ENCODE data around the gene IRF2.

Gene IRF2

GRCh38 chr4:184428787-184429186 lies 45.6 kb downstream of the IRF2 start:
- DNase-seq, result no peak

DNA sequence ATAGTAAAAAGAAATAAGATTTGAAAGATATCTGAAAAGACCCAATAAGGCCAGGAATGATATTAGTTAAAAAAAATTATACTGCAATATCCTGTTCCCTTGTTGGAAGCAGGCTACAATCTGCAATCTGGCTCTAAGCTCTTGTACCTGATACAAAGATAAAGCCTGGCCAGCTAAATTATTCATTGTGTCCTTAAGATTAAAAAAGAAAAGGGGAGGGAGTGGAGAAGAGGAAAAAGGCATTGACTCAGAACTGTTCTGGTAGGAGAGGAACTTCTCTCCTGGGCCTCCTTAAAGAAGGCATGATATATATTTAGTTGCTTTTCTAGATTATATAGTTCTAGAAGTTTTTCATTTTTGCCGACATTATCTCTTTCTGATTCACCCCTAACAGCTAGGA lies 46.7 kb downstream of the IRF2 start:
- DNase-seq, result no peak

- DNase-seq, result no peak
Measured at GRCh38 chr4:184427093-184427492, 47.3 kb downstream of the IRF2 start.

- DNase-seq, result no peak
Measured at GRCh38 chr4:184424993-184425758, 49.2 kb downstream of the IRF2 start.

DNA sequence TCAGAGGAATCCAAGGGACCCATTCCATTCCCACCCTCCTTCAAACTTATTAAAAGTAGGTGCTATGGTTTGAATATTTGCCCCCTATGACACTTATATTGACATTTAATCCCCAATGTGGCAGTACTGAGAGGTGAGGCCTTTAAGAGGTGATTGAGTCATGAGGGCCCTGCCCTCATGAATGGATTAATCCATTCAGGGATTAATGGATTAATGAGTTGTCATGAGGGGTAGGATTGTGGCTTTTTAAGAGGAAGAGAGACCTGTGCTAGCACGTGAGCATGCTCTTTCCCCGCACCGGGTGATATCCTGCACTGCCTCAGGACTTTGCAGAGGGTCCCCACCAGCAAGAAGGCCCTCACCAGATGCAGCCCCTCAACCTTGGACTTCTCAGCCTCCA lies 50.1 kb downstream of the IRF2 start:
- no peak for DNase-seq

DNA sequence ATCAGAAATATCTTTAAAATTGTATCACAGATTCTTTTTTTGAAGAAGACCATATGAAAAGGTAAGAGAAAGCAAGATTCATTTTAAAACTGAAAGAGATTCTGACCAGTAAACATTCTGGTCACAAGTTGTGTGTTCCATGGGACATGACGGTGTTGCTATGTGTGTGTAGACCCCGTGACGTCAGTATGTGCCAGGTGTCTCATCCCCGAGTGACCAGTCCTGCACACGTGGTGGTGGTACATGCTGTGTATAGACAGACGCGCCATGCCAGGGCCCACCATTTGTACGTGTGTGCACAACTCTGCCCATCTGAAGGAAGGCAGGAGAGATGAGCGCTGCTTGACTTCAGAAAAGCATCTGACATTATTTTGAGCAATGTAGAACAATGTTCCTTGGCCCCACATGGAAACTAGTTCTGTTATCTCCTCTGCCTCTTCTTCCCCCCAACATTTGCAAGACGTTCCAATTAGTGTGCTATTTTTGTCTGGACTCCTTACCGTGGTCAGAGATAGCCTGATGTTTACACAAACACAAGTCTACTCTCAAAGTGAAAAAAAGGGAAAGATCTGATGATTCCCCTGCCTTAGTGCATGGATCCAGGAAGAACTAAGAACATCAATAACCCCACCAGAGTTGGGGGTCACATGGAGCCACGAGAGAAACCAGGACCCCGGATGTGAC lies 51.2 kb downstream of the IRF2 start:
- no peak for DNase-seq

DNA sequence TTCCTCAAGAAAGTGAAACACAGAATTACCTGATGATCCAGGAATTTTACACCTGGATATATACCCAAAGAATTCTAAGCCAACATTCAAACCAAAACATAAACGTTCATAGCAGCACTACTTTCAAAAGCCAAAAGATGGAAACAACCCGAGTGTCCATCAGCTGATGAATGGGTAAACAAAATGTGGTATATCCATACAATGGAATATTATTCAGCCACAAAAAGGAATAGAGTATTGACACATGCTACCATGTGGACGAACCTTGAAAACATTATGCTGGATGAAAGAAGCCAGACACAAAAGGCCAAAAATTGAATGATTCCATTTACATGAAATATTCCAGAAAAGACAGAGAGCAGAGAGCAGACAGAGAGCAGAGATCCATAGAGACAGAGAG lies 52.0 kb downstream of the IRF2 start:
- DNase-seq, result no peak

DNA sequence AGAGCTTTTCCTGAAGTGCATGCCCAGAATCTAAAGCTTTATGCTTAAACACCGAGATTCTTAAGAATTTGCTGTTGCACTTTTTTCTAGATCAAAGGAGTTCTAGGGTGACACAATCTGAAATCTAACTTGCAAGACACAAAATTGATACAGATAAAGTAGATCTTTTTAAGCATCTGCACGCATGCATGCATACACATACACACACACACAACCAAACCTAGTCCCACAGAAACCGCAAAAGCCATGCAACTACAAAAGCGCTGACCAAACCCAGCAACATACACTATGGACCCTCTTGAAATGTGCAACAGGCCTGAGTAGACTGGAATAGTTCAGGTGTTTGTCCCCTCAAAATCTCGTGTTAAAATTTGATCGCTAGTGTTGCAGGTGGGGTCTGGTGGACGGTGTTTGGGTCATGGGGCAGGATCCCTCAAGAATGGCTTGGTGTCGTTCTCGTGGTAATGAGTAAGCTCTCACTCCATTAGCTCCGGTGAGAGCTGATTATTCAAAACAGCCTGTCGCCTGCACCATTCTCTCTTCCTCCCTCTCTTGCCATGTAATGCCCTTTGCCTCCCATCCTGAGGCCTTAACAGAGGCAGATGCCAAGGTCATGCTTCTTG lies 52.7 kb downstream of the IRF2 start:
- DNase-seq, result no peak

GRCh38 chr4:184420881-184421416 lies 53.4 kb downstream of the IRF2 start:
- no peak for DNase-seq

DNA sequence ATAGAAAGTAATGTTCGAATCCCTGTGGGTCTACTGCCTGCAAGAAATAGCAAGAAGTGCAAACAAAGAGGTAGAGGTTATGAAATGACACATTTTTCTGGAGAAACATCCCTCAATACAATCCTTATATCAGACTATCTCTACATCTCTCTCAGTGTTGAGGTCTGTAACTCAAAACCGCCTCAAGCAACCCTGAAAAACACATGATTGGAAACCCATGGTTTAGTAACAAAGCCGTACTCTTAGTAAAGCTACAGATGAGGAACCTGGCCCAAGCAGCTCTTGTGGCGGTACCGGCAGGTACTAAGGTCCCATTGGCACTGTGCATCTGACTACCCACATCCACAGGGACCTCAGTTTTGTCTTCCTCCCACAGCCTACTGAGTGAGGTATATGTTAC lies 53.9 kb downstream of the IRF2 start:
- DNase-seq, result no peak

DNA sequence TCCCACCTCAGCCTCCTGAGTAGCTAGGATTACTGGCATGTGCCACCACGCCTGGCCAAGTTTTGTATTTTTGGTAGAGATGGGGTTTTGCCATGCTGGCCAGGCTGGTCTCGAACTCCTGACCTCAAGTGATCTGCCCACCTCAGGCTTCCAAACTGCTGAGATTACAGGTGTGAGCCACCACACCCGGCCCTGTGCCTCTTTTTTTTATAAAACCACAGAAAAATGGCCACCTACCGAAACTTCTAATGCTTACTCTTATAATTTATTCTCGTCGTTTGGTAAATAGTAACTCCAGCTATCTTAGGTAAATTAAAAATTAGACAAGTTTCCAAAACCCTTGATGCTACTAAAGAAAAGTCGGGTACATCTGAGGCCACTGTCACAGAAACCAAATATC lies 54.4 kb downstream of the IRF2 start:
- no peak for DNase-seq

GRCh38 chr4:184417802-184418511 lies 56.4 kb downstream of the IRF2 start:
- DNase-seq, result peak; percentile 68

DNA sequence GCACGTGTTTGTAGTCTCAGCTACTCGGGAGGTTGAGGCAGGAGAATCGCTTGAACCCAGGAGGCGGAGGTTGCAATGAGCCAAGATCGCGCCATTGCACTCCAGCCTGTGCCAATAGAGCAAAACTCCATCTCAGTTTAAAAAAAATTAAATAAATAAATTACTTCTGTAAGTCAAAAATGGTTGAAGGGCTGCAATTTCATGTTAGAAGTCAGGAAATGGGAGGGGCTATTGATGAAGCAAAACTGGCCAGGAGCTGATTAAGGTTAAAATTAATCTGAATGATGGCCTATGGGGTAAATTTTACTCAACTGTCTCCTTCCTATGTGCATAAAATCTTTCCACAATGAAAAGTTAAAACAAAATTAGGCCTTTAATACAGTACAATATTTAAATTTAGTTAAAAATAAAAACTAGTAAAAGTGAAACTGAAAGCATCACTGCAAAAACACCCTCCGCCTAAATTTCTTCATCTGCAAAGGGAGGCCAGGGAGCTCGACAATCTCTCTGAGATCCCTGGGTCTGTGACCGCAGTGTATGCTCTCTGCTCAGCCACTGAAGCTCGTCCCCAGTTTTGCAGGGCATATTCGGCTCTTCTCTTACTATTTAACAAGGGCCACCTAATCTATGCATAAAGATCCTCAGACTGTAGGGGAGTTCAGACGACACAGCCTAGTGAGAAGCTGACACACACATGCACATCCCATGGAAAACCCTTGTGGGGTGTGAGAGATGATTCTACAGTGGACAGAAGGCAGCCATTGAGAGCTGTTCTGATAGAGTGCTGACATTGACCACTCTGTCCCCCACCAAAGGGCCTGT lies 57.2 kb downstream of the IRF2 start:
- no peak for DNase-seq

DNA sequence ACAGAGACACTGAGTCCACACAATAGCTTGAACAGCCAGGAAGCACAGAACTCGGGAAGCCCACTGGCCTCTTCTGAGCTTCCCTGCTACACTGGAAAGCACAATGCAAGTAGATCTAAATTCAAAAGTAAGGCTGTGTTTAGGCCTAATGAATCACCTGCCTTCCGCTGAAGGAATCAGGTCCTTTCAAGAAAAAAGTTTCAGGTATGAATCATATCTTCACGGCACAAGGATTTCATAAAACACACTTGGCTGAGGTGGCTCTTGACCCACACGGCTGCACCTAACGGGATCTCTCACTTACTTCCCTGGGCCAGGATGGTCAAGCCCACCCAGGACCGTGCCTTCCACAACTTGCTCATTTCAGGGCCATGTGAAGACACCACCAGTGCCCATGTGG lies 59.3 kb downstream of the IRF2 start:
- no peak for DNase-seq

DNA sequence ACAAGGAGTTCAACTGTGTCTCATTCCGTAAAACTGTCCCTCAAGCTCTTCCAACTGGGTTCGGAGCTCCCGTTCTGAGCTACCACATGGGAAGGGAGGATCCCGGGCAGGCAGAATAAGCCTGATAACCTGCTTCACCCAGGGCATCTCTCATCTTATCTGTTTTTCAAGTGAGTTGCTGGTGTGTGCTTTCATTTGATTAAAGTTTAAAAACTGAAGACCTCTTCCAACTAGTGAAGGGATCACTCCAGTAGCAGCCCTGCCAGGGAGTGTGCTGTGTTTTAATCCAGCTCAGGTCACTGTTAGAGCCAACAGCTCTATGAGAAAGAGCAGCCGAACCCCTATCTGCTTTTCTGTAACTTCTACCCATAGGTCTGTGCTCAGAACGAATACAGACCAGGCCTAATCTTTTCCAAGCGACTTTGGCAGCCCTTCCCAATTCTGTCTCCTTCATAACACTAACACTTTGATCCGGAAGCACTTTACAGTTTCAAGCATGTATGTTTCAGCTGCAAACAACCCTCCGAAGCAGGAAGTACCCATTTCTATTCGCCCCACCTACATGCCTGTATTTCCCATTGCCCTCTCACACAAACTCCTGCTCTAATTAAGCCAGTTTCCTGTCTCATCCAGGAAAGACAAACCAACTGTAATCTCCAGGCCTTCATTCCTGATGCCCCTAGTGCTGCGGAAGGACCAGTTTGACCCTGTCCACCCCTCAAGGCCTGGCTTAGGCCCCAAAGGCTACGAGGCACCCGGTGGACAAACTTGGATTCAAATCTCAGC lies 60.9 kb downstream of the IRF2 start:
- DNase-seq, result no peak

GRCh38 chr4:184410748-184411147 lies 63.6 kb downstream of the IRF2 start:
- DNase-seq, result no peak

GRCh38 chr4:184409911-184410692 lies 64.2 kb downstream of the IRF2 start:
- no peak for DNase-seq

DNA sequence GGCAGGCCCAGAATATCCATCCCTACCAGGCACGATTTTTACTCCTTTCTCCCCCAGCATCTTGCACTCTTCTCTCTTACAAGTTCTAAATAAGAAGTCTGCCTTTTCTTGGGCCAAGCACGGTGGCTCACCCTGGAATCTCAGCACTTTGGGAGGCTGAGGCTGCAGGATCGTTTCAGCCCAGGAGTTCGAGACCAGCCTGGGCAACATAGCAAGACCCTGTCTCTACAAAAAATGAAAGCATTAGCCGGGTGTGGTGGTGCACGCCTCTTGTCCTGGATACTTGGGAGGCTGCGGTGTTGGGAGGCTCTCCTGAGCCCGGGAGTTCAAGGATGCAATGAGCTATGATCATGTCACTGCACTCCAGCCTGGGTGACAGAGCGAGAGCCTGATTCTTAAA lies 64.8 kb downstream of the IRF2 start:
- no peak for DNase-seq

DNA sequence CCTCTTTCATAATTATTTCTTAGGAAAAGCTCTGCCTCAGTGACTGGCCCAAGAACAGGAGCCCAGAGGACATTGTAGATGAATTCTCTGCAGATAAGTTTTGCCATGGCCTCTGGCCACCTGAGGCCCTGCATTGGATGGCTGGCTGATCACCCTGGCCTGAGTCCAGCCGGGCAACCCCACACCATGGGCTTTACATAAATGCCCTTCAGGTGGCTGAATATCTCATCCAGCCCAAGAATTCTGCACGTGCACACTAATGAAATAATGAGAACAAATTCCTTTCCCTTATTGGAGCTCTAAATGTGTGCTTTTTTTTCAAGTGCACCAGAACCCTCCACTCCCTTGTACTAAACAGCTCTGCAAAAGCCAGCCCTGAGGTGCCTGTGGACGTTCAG lies 65.7 kb downstream of the IRF2 start:
- DNase-seq, result no peak

DNA sequence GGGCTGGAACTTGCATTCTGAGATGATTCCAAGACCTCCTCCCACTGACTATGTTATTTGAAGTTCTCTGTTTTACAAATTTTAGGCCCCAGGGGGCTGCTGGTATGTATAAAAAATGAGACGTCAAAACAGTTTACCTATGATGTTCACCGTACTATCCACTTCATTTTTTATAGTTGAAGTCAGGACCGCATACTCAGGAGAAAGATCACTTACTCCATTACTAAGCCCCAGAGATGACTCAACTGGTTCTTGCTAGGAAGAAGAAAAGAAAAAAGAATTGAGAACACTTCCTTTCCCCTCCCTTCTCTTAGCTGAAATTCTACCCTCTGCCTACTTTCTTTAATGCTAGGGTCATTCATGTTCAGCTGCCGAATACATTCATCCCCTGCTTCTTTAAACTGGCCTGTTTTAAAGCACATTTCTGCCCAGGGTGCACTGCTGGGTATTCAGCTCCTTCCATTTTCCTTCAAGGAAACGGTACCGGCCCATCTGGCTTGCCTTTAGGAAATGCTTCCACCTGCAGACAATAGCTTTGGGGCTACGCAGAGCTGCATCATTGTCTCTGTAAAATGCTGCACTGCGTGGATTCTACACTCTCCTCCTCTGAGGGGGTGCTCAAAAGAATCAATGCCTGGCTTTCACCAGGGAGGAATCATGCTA lies 66.2 kb downstream of the IRF2 start:
- no peak for DNase-seq

Data from midbrain (tissue), 1 donor.